ENCODE data around the gene ZMIZ1.

Gene ZMIZ1

DNA sequence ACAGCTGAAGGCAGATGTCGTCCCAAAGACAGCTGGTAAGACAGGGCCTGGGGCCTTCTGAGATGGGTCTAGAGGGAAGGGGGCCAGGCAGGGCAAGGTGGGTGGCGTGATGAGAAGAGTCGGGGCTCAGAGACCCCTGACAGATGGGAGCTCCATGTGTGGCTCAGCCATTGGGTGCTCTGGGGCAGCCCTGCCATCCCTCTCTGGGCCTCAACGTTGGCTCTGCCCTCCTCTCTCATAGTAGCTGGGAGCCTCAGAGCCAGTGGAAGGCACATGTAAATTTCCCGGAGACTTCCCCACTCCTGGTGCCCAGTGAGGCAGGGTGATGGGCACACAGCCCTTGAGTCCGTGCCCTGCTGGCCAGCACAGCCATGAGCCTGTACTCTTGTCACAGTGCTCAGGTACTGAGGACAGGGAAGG, 280.3 kb downstream of the ZMIZ1 start:
- DNase-seq = no peak

- DNase-seq = no peak
Measured at GRCh38 chr10:79349766-79350406, 281.1 kb downstream of the ZMIZ1 start.

- no peak for DNase-seq
Measured at GRCh38 chr10:79350407-79351154, 281.8 kb downstream of the ZMIZ1 start.

DNA sequence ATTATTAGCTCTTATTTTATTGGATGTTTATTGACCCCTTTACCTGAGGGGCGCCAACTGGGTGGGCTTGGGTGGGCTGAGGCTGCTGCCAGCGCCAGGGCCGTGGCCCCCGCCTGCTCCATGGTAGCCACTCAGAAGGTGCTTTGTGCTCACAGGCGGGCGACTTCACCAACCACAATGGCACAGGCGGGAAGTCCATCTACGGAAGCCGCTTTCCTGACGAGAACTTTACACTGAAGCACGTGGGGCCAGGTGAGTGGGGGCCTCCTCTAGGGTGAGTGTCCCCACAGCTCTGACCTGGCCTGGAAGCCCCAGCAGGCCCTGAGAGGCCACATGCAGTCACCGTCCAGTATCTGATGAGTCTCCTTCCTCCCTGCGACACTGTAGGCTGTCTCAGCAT, 282.6 kb downstream of the ZMIZ1 start:
- no peak for DNase-seq

DNA sequence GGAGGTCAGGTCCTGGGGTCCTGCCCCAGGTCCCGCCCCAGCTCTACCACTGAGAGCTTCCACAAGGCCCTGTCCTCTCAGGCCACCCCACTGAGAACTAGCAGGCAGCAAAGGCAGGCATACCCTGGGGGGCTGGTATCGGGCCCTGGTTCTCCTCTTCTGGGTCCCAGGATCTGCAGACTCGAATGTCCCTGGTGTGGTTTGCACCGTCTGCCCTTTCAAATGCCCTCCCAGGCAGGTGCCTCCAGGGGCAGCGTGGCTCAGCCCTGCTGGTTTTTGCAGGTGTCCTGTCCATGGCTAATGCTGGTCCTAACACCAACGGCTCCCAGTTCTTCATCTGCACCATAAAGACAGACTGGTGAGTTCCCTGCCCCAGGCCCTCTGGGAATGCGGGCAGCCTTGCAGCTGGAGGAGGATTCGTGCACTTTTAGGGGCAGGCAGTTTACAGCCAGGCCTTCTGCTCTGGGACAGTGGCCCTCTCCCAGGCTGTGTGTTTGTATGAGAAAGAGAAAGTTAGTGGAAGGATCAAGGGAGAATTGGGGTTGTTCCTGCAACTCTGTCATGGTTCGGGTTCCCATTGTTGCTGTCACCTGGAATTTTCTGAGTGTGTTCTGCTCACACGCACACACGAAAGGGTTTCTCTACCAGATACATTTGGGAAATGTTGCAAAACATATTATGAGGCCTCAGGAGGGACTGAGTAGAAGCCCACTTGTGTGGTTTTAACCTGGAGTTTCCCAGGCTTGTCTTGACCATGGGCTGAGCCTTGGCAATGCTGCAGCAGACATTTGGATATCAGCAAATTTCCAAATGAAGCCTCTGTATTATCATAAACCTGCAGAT, 283.5 kb downstream of the ZMIZ1 start:
- DNase-seq = no peak

- DNase-seq = no peak
Measured at GRCh38 chr10:79353000-79353406, 284.2 kb downstream of the ZMIZ1 start.

- no peak for DNase-seq
Measured at GRCh38 chr10:79353726-79354125, 285.0 kb downstream of the ZMIZ1 start.

DNA sequence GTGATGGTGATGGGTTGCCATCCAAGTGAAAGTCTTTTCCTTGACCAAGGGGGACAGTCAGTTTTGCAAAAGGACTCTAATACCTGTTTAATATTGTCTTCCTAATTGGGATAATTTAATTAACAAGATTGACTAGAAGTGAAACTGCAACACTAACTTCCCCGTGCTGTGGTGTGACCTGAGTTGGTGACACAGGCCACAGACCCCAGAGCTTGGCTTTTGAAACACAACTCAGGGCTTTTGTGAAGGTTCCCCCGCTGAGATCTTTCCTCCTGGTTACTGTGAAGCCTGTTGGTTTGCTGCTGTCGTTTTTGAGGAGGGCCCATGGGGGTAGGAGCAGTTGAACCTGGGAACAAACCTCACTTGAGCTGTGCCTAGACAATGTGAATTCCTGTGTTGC, 285.4 kb downstream of the ZMIZ1 start:
- no peak for DNase-seq

GRCh38 chr10:79354615-79355014, 285.8 kb downstream of the ZMIZ1 start:
- DNase-seq = no peak

- DNase-seq = no peak
Measured at GRCh38 chr10:79355420-79356017, 286.8 kb downstream of the ZMIZ1 start.

DNA sequence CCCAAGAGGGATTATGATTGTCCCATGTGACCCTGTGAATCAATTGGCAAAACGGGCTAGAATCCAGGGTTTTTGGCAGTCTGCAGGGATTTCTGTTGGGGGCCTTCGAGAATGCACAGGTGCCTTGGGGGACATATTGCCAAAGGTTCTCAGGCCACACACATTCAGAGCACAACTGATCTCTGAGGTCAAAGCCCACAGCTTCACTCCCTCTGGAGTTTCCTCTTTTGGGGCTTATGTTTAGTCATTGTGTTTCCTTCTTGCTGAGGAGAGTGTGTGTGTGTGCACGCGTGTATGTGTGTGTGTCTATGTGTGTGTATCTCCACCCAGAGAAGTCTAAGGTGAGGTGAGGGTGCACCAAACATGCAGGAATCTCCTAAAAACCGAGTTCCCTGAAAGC, 287.3 kb downstream of the ZMIZ1 start:
- peak; percentile 68 for DNase-seq

DNA sequence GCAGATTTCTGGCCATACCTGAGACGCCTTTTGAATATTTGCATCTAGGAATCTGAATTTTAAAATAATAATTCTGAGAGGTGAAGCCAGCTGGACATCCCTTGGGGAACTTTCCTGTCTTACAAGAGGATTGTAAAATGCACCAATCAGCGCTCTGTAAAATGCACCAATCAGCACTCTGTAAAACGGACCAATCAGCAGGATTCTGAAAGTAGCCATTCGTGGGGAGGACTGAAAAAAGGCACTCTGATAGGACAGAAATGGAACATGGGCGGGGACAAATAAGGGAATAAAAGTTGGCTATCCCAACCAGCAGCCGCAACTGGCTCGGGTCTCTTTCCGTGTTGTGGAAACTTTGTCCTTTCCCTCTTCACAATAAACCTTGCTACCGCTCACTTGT, 288.4 kb downstream of the ZMIZ1 start:
- DNase-seq = no peak

- no peak for DNase-seq
Measured at GRCh38 chr10:79358811-79359210, 290.0 kb downstream of the ZMIZ1 start.

- DNase-seq = no peak
Measured at GRCh38 chr10:79359816-79360498, 291.2 kb downstream of the ZMIZ1 start.

DNA sequence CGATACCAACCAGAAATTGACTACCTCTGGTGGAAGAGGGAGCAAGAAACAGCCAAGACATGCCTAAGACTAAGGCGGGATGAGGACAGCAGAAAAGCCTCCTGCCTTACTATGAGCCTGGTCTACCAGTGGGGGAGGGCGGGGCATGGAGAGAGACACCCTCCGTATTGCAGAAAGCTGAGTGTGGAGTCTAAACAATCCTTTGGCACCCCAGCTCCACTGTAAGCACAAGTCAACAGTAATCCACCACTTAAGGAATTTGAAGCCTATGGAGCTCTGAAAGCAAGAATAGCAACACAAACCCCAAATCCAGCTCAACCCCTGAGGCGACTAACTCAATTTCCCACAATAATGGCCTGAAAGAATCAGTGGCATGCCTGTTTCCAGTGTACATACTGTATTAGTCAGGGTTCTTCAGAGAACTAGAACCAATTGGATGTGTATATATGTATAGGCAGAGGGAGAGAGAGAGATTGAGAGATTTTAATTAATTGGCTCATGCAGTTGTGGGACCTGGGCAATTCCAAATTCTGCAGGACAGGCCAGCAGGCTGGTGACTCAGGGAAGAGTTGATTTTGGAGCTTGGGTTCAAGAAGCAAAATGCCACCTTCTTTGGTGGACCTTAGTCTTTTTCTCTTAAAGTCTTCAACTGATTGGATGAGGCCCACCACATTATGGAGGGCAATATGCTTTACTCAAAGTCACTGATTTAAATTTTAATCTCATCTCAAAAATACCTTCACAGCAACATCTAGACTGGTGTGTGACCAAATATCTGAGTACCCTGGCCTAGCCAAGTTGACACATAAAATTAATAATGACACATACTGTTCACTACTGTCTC, 292.0 kb downstream of the ZMIZ1 start:
- no peak for DNase-seq

- no peak for DNase-seq
Measured at GRCh38 chr10:79361726-79362397, 293.1 kb downstream of the ZMIZ1 start.
